ENCODE measurements around the gene LRRC1.

LRRC1 gene

GRCh38 chr6:53915026-53915691 lies 120.4 kb downstream of the LRRC1 start:
- peaks cover 11% of the 10 kb centered on the region for H3K4me1 ChIP-seq (ENCODE audit: control insufficient read depth, insufficient read depth, low read length)
- no peak overlapping the region for H3K9ac ChIP-seq (ENCODE audit: low read depth, low read length)

DNA sequence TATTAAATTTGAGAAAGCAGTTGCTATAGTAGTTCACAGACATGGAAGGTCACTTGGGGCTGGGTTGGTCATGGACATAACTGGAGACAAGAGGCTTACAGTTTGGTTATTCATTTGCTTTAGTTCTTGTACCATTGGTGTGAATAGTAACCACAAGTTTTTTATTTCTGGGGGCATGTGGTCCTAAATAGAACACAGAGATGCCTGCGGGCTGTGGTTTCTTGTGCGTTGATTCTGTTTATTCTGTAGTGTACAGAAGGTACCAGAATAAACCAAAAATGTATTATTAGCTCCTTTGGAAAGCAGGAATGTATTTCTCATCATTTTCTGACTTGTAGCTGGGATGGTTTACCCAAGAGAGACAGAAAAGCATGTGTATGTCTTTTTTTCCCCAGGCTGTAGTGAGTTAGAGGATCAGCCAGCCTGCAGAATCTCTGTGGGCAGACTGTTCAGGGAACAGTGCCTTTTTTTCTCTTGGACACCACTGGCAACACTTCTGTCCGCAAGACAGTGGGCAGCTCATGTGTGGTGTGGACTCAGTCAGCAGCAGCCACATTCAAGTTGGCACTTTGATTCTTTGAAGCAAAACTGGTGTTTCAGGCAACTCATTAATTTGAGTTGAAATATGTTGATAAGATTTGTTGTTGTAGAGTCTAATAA lies 122.1 kb downstream of the LRRC1 start:
- Histone ChIP-seq H3K4me3 (ENCODE audit: low read depth, low read length) (no peak overlapping the region), H3K9me3 (ENCODE audit: control insufficient read depth, insufficient read depth, low read length) (no peaks in the 10 kb centered on the region), H3K36me3 (ENCODE audit: control insufficient read depth, insufficient read depth, low read length) (no peaks in the 10 kb centered on the region), H3K27me3 (ENCODE audit: control insufficient read depth, insufficient read depth, low read length) (no peaks in the 10 kb centered on the region), H3K4me1 (ENCODE audit: control insufficient read depth, insufficient read depth, low read length) (peaks cover 15% of the 10 kb centered on the region), H3K27ac (ENCODE audit: low read depth, low read length) (no peak overlapping the region), H3K9ac (ENCODE audit: low read depth, low read length) (no peak overlapping the region)

More at GRCh38 chr6:53915026-53915691, 120.4 kb downstream of the LRRC1 start:
- Histone ChIP-seq H3K27me3 (ENCODE audit: control insufficient read depth, insufficient read depth, low read length) (no peaks in the 10 kb centered on the region), H3K36me3 (ENCODE audit: control insufficient read depth, insufficient read depth, low read length) (no peaks in the 10 kb centered on the region), H3K4me3 (ENCODE audit: low read depth, low read length) (no peak overlapping the region), H3K27ac (ENCODE audit: low read depth, low read length) (no peak overlapping the region), H3K9me3 (ENCODE audit: control insufficient read depth, insufficient read depth, low read length) (no peaks in the 10 kb centered on the region)

DNA sequence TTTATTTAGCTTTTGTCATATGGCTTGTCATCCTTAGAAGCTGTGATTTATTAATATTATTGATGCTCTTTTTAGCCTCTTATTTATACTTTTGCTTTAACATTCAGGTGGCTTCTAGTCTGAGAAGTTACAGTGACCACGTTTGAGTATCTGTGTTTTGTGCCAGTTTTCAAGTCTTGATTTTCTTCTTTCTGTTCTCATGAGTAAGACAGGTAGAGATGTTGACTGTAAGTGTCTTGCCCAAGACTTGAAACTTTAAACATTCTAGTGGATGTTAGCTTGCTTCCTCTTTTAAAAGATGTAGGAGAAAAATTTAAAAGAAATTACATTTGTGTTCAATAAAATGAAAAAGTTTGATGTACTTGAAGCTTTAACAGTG lies 122.6 kb downstream of the LRRC1 start:
- no peaks in the 10 kb centered on the region for H3K9me3 ChIP-seq (ENCODE audit: control insufficient read depth, insufficient read depth, low read length)
- no peak overlapping the region for H3K27ac ChIP-seq (ENCODE audit: low read depth, low read length)
- peaks cover 20% of the 10 kb centered on the region for H3K4me1 ChIP-seq (ENCODE audit: control insufficient read depth, insufficient read depth, low read length)
- H3K27me3 ChIP-seq (ENCODE audit: control insufficient read depth, insufficient read depth, low read length): no peaks in the 10 kb centered on the region
- H3K9ac ChIP-seq (ENCODE audit: low read depth, low read length): no peak overlapping the region
- no peaks in the 10 kb centered on the region for H3K36me3 ChIP-seq (ENCODE audit: control insufficient read depth, insufficient read depth, low read length)
- no peak overlapping the region for H3K4me3 ChIP-seq (ENCODE audit: low read depth, low read length)

- Histone ChIP-seq H3K27ac (ENCODE audit: low read depth, low read length) (no peak overlapping the region), H3K9ac (ENCODE audit: low read depth, low read length) (no peak overlapping the region), H3K4me3 (ENCODE audit: low read depth, low read length) (no peak overlapping the region), H3K27me3 (ENCODE audit: control insufficient read depth, insufficient read depth, low read length) (no peaks in the 10 kb centered on the region), H3K36me3 (ENCODE audit: control insufficient read depth, insufficient read depth, low read length) (no peaks in the 10 kb centered on the region), H3K4me1 (ENCODE audit: control insufficient read depth, insufficient read depth, low read length) (peaks cover 26% of the 10 kb centered on the region), H3K9me3 (ENCODE audit: control insufficient read depth, insufficient read depth, low read length) (no peaks in the 10 kb centered on the region)
These were observed 124.2 kb downstream of the LRRC1 start for GRCh38 chr6:53918854-53919510.

DNA sequence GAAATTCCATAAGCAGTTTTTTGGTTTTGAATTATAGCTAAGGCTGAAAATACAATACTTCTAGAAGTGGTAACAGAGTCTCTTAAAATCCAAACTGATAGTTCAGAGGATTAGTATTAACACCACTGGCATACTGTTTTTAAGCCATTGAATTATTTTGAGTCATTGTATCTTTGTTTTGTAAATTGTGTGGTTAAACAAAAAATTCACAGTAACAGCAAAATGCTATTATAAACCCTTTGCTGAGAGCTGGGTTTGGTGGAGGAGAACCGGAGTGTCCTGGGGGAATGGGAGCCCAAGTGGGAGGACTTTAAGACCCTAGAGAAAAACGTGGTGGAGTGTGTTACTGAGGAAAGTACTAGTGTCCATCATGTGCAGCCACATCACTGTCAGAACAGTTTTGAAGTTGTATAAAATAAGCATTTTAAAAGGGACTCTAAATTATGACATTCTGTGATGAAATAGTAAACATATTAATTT lies 125.1 kb downstream of the LRRC1 start:
- Histone ChIP-seq H3K9me3 (ENCODE audit: control insufficient read depth, insufficient read depth, low read length) (no peaks in the 10 kb centered on the region), H3K4me1 (ENCODE audit: control insufficient read depth, insufficient read depth, low read length) (peaks cover 31% of the 10 kb centered on the region), H3K27ac (ENCODE audit: low read depth, low read length) (no peak overlapping the region), H3K27me3 (ENCODE audit: control insufficient read depth, insufficient read depth, low read length) (no peaks in the 10 kb centered on the region), H3K36me3 (ENCODE audit: control insufficient read depth, insufficient read depth, low read length) (no peaks in the 10 kb centered on the region), H3K9ac (ENCODE audit: low read depth, low read length) (no peak overlapping the region), H3K4me3 (ENCODE audit: low read depth, low read length) (no peak overlapping the region)

- no peaks in the 10 kb centered on the region for H3K9me3 ChIP-seq (ENCODE audit: control insufficient read depth, insufficient read depth, low read length)
- H3K4me1 ChIP-seq (ENCODE audit: control insufficient read depth, insufficient read depth, low read length): peaks cover 27% of the 10 kb centered on the region
- H3K36me3 ChIP-seq (ENCODE audit: control insufficient read depth, insufficient read depth, low read length): no peaks in the 10 kb centered on the region
- no peaks in the 10 kb centered on the region for H3K27me3 ChIP-seq (ENCODE audit: control insufficient read depth, insufficient read depth, low read length)
- H3K27ac ChIP-seq (ENCODE audit: low read depth, low read length): no peak overlapping the region
- no peak overlapping the region for H3K9ac ChIP-seq (ENCODE audit: low read depth, low read length)
- H3K4me3 ChIP-seq (ENCODE audit: low read depth, low read length): no peak overlapping the region
These were observed 126.1 kb downstream of the LRRC1 start for GRCh38 chr6:53920881-53921280.

DNA sequence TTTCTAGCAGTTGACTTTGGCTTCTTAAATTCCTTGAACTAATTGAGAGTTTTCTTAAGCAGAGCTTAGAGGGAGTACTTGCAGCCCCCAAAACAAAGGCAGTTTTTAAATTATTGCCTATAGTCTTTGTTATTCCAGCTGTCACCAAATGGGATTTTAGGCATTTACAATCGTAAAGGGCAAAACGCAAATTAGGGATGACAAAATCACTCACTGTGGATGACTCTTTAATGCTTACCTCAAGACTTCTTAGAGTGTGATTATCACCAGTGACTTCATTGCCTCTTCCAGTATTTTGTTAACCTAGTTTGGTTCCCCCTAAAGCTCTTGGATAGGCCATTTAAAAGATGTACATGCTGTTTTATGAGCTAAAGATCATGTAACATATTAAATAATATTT lies 126.8 kb downstream of the LRRC1 start:
- no peaks in the 10 kb centered on the region for H3K27me3 ChIP-seq (ENCODE audit: control insufficient read depth, insufficient read depth, low read length)
- no peak overlapping the region for H3K4me3 ChIP-seq (ENCODE audit: low read depth, low read length)
- no peaks in the 10 kb centered on the region for H3K36me3 ChIP-seq (ENCODE audit: control insufficient read depth, insufficient read depth, low read length)
- H3K9me3 ChIP-seq (ENCODE audit: control insufficient read depth, insufficient read depth, low read length): no peaks in the 10 kb centered on the region
- H3K4me1 ChIP-seq (ENCODE audit: control insufficient read depth, insufficient read depth, low read length): peaks cover 27% of the 10 kb centered on the region
- H3K9ac ChIP-seq (ENCODE audit: low read depth, low read length): no peak overlapping the region
- H3K27ac ChIP-seq (ENCODE audit: low read depth, low read length): no peak overlapping the region

DNA sequence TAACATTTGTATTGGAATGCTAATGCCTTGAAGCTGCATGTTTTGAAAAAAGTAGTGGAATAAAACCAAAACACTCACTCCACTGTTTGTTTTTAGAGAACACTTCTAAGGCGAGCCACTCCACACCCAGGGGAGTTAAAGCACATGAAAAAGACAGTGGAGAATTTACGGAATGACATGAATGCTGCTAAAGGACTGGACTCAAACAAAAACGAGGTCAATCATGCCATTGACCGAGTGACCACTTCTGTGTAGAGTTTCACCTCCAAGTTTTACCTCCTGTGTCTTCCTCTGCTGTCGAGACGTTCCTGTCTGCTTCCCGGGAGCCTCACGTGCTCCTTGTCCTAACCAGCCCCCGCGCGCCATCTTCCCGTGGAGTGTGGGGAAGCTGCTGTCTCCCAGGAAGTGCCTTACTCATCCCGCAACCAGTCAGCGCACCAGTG lies 127.8 kb downstream of the LRRC1 start:
- Histone ChIP-seq H3K27me3 (ENCODE audit: control insufficient read depth, insufficient read depth, low read length) (no peaks in the 10 kb centered on the region), H3K9me3 (ENCODE audit: control insufficient read depth, insufficient read depth, low read length) (no peaks in the 10 kb centered on the region), H3K27ac (ENCODE audit: low read depth, low read length) (peak overlapping the region; percentile 43), H3K9ac (ENCODE audit: low read depth, low read length) (no peak overlapping the region), H3K4me3 (ENCODE audit: low read depth, low read length) (peak overlapping the region; percentile 4; the same call in 1 of the 2 replicates), H3K4me1 (ENCODE audit: control insufficient read depth, insufficient read depth, low read length) (peaks cover 27% of the 10 kb centered on the region), H3K36me3 (ENCODE audit: control insufficient read depth, insufficient read depth, low read length) (no peaks in the 10 kb centered on the region)

DNA sequence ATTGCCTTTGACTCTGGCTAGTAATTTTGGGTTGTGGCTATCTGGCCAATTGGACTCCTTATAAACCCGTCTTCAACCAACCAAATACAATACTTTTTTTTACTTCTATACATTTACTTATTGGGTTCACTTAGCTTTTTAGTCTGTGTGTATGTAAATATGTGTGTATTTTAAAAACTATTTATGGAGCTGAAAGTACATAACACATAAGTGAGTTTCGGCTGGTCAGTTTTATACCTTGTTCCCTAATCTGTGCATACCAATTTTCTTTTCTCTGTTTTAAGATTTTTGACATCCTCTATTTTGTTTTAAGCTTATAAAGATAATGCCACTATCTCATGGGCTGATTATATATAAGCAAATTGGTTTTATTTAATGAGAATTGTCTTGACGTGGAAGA lies 129.5 kb downstream of the LRRC1 start:
- Histone ChIP-seq H3K36me3 (ENCODE audit: control insufficient read depth, insufficient read depth, low read length) (no peaks in the 10 kb centered on the region), H3K4me1 (ENCODE audit: control insufficient read depth, insufficient read depth, low read length) (peaks cover 27% of the 10 kb centered on the region), H3K4me3 (ENCODE audit: low read depth, low read length) (no peak overlapping the region), H3K27me3 (ENCODE audit: control insufficient read depth, insufficient read depth, low read length) (no peaks in the 10 kb centered on the region), H3K9ac (ENCODE audit: low read depth, low read length) (no peak overlapping the region), H3K9me3 (ENCODE audit: control insufficient read depth, insufficient read depth, low read length) (no peaks in the 10 kb centered on the region), H3K27ac (ENCODE audit: low read depth, low read length) (no peak overlapping the region)

GRCh38 chr6:53924821-53925422 lies 130.1 kb downstream of the LRRC1 start:
- no peak overlapping the region for H3K9ac ChIP-seq (ENCODE audit: low read depth, low read length)
- no peak overlapping the region for H3K27ac ChIP-seq (ENCODE audit: low read depth, low read length)
- H3K9me3 ChIP-seq (ENCODE audit: control insufficient read depth, insufficient read depth, low read length): no peaks in the 10 kb centered on the region
- no peaks in the 10 kb centered on the region for H3K36me3 ChIP-seq (ENCODE audit: control insufficient read depth, insufficient read depth, low read length)
- no peak overlapping the region for H3K4me3 ChIP-seq (ENCODE audit: low read depth, low read length)
- H3K4me1 ChIP-seq (ENCODE audit: control insufficient read depth, insufficient read depth, low read length): peaks cover 23% of the 10 kb centered on the region
- no peaks in the 10 kb centered on the region for H3K27me3 ChIP-seq (ENCODE audit: control insufficient read depth, insufficient read depth, low read length)

DNA sequence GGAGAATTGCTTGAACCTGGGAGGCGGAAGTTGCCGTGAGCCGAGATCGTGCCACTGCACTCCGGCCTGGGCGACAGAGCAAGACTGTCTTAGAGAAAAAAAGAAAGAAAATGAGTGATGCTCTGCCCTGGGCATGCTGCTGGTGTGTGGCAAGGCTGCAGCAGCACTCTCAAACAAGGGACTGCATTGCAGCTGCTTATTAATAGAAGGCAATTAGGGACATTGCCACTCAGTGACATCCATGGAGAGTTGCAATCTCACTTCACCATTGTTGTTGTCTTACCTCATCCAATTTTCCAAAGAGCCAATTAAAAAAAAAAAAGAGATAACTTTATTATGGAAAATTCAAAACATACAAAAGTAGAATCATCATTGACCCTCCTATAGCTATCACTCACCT lies 131.1 kb downstream of the LRRC1 start:
- Histone ChIP-seq H3K27me3 (ENCODE audit: control insufficient read depth, insufficient read depth, low read length) (no peaks in the 10 kb centered on the region), H3K4me1 (ENCODE audit: control insufficient read depth, insufficient read depth, low read length) (peaks cover 21% of the 10 kb centered on the region), H3K27ac (ENCODE audit: low read depth, low read length) (no peak overlapping the region), H3K9ac (ENCODE audit: low read depth, low read length) (no peak overlapping the region), H3K9me3 (ENCODE audit: control insufficient read depth, insufficient read depth, low read length) (no peaks in the 10 kb centered on the region), H3K36me3 (ENCODE audit: control insufficient read depth, insufficient read depth, low read length) (no peaks in the 10 kb centered on the region), H3K4me3 (ENCODE audit: low read depth, low read length) (no peak overlapping the region)

Data from HUES48 (cell line).